NK-92 (cell line): Measurements from ENCODE around the gene SARDH.
"Not testable (repeated sequence)": the region's sequence is repeated elsewhere in the genome, so short reads cannot be mapped to it uniquely, and the experiment has no call there.

Experiments
- DNase-seq: peaks from one replicate; lab custom pipeline; 2025; ENCODE audit not compliant: unreplicated experiment; lab: John Stamatoyannopoulos, UW

SARDH gene

GRCh38 chr9:133777068-133777791 is 39.1 kb upstream of the SARDH start:
- no peak for DNase-seq

GRCh38 chr9:133775951-133776905 is 38.1 kb upstream of the SARDH start:
- no peak for DNase-seq

- no peak for DNase-seq
These were observed 37.1 kb upstream of the SARDH start for GRCh38 chr9:133775291-133775690.

- no peak for DNase-seq
These were observed 36.6 kb upstream of the SARDH start for GRCh38 chr9:133774799-133775198.

- DNase-seq: no peak
These were observed 35.9 kb upstream of the SARDH start for GRCh38 chr9:133773889-133774655.

GRCh38 chr9:133772581-133772980 is 34.4 kb upstream of the SARDH start:
- DNase-seq: no peak

GRCh38 chr9:133771486-133772482 is 33.6 kb upstream of the SARDH start:
- DNase-seq: no peak

GRCh38 chr9:133770076-133770777 is 32.1 kb upstream of the SARDH start:
- no peak for DNase-seq

GRCh38 chr9:133769511-133770075 is 31.4 kb upstream of the SARDH start:
- no peak for DNase-seq

GRCh38 chr9:133768859-133769510 is 30.8 kb upstream of the SARDH start:
- no peak for DNase-seq

GRCh38 chr9:133768371-133768858 is 30.3 kb upstream of the SARDH start:
- no peak for DNase-seq

GRCh38 chr9:133767625-133768024 is 29.5 kb upstream of the SARDH start:
- DNase-seq: no peak

GRCh38 chr9:133767008-133767407 is 28.9 kb upstream of the SARDH start:
- no peak for DNase-seq

GRCh38 chr9:133766234-133766633 is 28.1 kb upstream of the SARDH start:
- DNase-seq: not testable (repeated sequence)

- no peak for DNase-seq
These were observed 25.4 kb upstream of the SARDH start for GRCh38 chr9:133763272-133764183.

- no peak for DNase-seq
These were observed 24.5 kb upstream of the SARDH start for GRCh38 chr9:133762488-133763271.
